A549 treated with AZD2906 at 1 μM for 4 hours (cell line): ENCODE measurements around the gene OR4C15. TPM values are rescaled to one million over a fixed set of nuclear protein-coding genes. Genes with fewer than 3 reads are reported as not detected.

Experiments used
- total RNA-seq: library from RNA; stranded (reverse); fragments of 200-300 nt; extraction: Qiagen RNA extraction; gene quantifications from 5 replicates; pipeline ENCODE4 v1.2.3, GENCODE V29; 2022

The OR4C15 gene
- not detected in 5 replicates for total RNA-seq

GRCh38 chr11:55554169-55554568 lies at the start of gene OR4C15:
Gene OR4C15 (plus strand): TSS chr11:55554469. CDS start chr11:55554469, 0 bp downstream.

GRCh38 chr11:55571828-55572227 lies 17.6 kb downstream of the OR4C15 start, which contains the start of gene OR4C16:
Gene OR4C16 (plus strand): TSS chr11:55572128. CDS start chr11:55572128, 0 bp downstream.

Other genes starting within 250 kb of the OR4C15 start
- not detected in 5 replicates for gene OR4A16, start 211.3 kb upstream of the OR4C15 start, total RNA-seq
- not detected in 5 replicates for gene OR4A15, start 186.5 kb upstream of the OR4C15 start, total RNA-seq
- not detected in 5 replicates for gene OR4C16, start 17.7 kb downstream of the OR4C15 start, total RNA-seq
- gene OR4C11, start 53.2 kb downstream of the OR4C15 start, total RNA-seq = not detected in 5 replicates
- not detected in 5 replicates for gene OR4P4, start 80.6 kb downstream of the OR4C15 start, total RNA-seq
- not detected in 5 replicates for gene OR4S2, start 93.9 kb downstream of the OR4C15 start, total RNA-seq
- not detected in 5 replicates for gene OR4C6, start 107.7 kb downstream of the OR4C15 start, total RNA-seq
- not detected in 5 replicates for gene OR5D13, start 219.0 kb downstream of the OR4C15 start, total RNA-seq
- gene OR5D14, start 241.1 kb downstream of the OR4C15 start, total RNA-seq = not detected in 5 replicates